ENCODE results near the gene RBMS3. TPM values are rescaled to one million over a fixed set of nuclear protein-coding genes. Genes with fewer than 3 reads are reported as not detected.

RBMS3 gene
- total RNA-seq, 1 experiment from 2014 or later: 0.42 TPM

GRCh38 chr3:29746163-29746760 lies 465.4 kb downstream of the RBMS3 start (continued):
- no peak for TF ChIP-seq REST (IDR thresholded peaks at IDR 0.05; ENCODE audit: low read depth)
- TF ChIP-seq JUND (IDR thresholded peaks at IDR 0.05): no peak
- no peak for TF ChIP-seq SP1 (IDR thresholded peaks at IDR 0.05; ENCODE audit: low read depth)
- no peak for TF ChIP-seq FOSL1 (IDR thresholded peaks at IDR 0.05; ENCODE audit: low read depth)

GRCh38 chr3:29747991-29748390 lies 467.1 kb downstream of the RBMS3 start:
- BruUV-seq (replicated peaks): no TSS peak
- no peak for TF ChIP-seq ZFX (IDR thresholded peaks at IDR 0.05)
- TF ChIP-seq ATF3 (IDR thresholded peaks at IDR 0.05): no peak
- TF ChIP-seq CTCF (IDR thresholded peaks at IDR 0.05 in 2 of 3, conservative IDR thresholded peaks at IDR 0.05 in 1 of 3; ENCODE audit: borderline replicate concordance in 1 of 3, insufficient read depth in 1 of 3, low read depth in 2 of 3, low read length in 2 of 3): no peak
- TF ChIP-seq FOSL1 (IDR thresholded peaks at IDR 0.05; ENCODE audit: low read depth): no peak
- no peak for TF ChIP-seq REST (IDR thresholded peaks at IDR 0.05; ENCODE audit: low read depth)
- no peak for TF ChIP-seq JUND (IDR thresholded peaks at IDR 0.05)
- TF ChIP-seq MAX (IDR thresholded peaks at IDR 0.05): no peak
- TF ChIP-seq ELF1 (IDR thresholded peaks at IDR 0.05; ENCODE audit: borderline replicate concordance, low read depth): no peak
- TF ChIP-seq CBX3 (IDR thresholded peaks at IDR 0.05; ENCODE audit: low read depth): no peak
- no peak for TF ChIP-seq CEBPB (IDR thresholded peaks at IDR 0.05; ENCODE audit: low read depth)
- no peak for TF ChIP-seq ZNF274 (IDR thresholded peaks at IDR 0.05; ENCODE audit: low read depth, low read length)
- TF ChIP-seq TCF7L2 (IDR thresholded peaks at IDR 0.05; ENCODE audit: borderline replicate concordance, extremely low read depth, insufficient read depth, insufficient read length): no peak
- TF ChIP-seq YY1 (IDR thresholded peaks at IDR 0.05; ENCODE audit: extremely low read depth, insufficient replicate concordance, low read depth, low read length): no peak
- TF ChIP-seq EGR1 (IDR thresholded peaks at IDR 0.05; ENCODE audit: low read depth): no peak

More at GRCh38 chr3:29747991-29748390, 467.1 kb downstream of the RBMS3 start:
- Histone ChIP-seq H3K4me1 (ENCODE audit: control insufficient read depth in 1 of 2, insufficient read depth in 2 of 2, low read length in 2 of 2) (no peaks in the 10 kb centered on the region), H3K4me2 (ENCODE audit: low read length) (no peak overlapping the region), H4K20me1 (ENCODE audit: insufficient read depth) (no peaks in the 10 kb centered on the region), H3K9ac (ENCODE audit: low read length) (no peak overlapping the region), H3K4me3 (replicated peaks in 1 of 2; ENCODE audit: low read depth in 1 of 2, low read length in 2 of 2) (no peak overlapping the region), H3K36me3 (ENCODE audit: control insufficient read depth in 1 of 2, insufficient read depth in 2 of 2, low read length in 2 of 2) (no peaks in the 10 kb centered on the region), H2AFZ (ENCODE audit: low read depth, low read length, poor library complexity, severe bottlenecking) (no peak overlapping the region), H3K27me3 (ENCODE audit: insufficient read depth, low read length) (peaks cover under 1% of the 10 kb centered on the region; the same call in 1 of the 2 replicates), H3K9me2 (ENCODE audit: insufficient read depth) (no peaks in the 10 kb centered on the region), H3K9me3 (ENCODE audit: control insufficient read depth in 1 of 2, insufficient read depth in 1 of 2, low read depth in 1 of 2, low read length in 2 of 2) (no peaks in the 10 kb centered on the region), H3K79me2 (ENCODE audit: insufficient read depth, low read length) (no peaks in the 10 kb centered on the region), H3K27ac (ENCODE audit: low read depth, low read length) (no peak overlapping the region)
- intact Hi-C loops (cut with micrococcal nuclease): no loop called here
- ATAC-seq (no peak), DNase-seq (ENCODE audit: low read depth, low spot score) (no peak)
- ChIA-PET CTCF (no interaction called here), POLR2A (no interaction called here), RAD21 (ENCODE audit: low non-redundant PET in 1 of 2, low total read pairs in 2 of 2, uncharacterized antibody in 2 of 2, unreplicated experiment in 2 of 2) (no interaction called here)

Measured in HCT116 (cell line).